Heart right ventricle (tissue), 16 donors: ENCODE results near the gene KIF4B. TPM values are rescaled to one million over a fixed set of nuclear protein-coding genes. Genes with fewer than 3 reads are reported as not detected.

Source experiments
- ATAC-seq, 8 donors: fragments of 200-7000 bp; cut with Tn5 transposase; one replicate each; pipeline ENCODE4 v1.9.1; 2020; ENCODE audit warnings: mild to moderate bottlenecking in 8 of 8, moderate library complexity in 8 of 8, moderate number of reproducible peaks in 1 of 8
- DNase-seq, 2 donors: peaks; one replicate each; pipeline ENCODE4 v3.0.0-alpha.2; 2020
- H3K27ac ChIP-seq, 10 donors: fragments of 200-600 bp; sonication (generic) in 2 of 10; one replicate each; pipeline versions ENCODE4 v1.5.0 to v1.8.0; 2020 to 2022; ENCODE audit warnings: mild to moderate bottlenecking in 3 of 10
- H3K27me3 ChIP-seq, 7 donors: fragments of 200-600 bp; one replicate each; pipeline ENCODE4 v1.8.0; 2021 to 2022; ENCODE audit warnings: mild to moderate bottlenecking in 2 of 7
- H3K36me3 ChIP-seq, 9 donors: fragments of 200-600 bp; sonication (generic) in 1 of 9; one replicate each; pipeline versions ENCODE4 v1.5.0 to v1.8.0; 2020 to 2022; ENCODE audit warnings: mild to moderate bottlenecking in 2 of 9
- H3K4me1 ChIP-seq, 9 donors: fragments of 200-600 bp; sonication (generic) in 1 of 9; one replicate each; pipeline versions ENCODE4 v1.5.0 to v1.8.0; 2020 to 2022; ENCODE audit warnings: mild to moderate bottlenecking in 4 of 9
- H3K4me3 ChIP-seq, 10 donors: fragments of 200-600 bp; sonication (generic) in 2 of 10; one replicate each; pipeline versions ENCODE4 v1.5.0 to v1.8.0; 2020 to 2022; ENCODE audit warnings: mild to moderate bottlenecking in 7 of 10, moderate library complexity in 2 of 10
- H3K9me3 ChIP-seq, 11 donors: fragments of 200-600 bp in 10 of 11; sonication (generic) in 2 of 11; one replicate each; pipeline versions ENCODE4 v1.5.0 to v1.8.0; 2013 to 2022; ENCODE audit warnings: mild to moderate bottlenecking in 2 of 11, control low read depth in 1 of 11, moderate library complexity in 1 of 11
- CTCF ChIP-seq, 9 donors: fragments of 200-600 bp; sonication (generic) in 2 of 9; IDR thresholded peaks; one replicate each; pipeline versions ENCODE4 v1.5.0 to v1.8.0; 2021 to 2022; ENCODE audit warnings: antibody characterized with exemption in 9 of 9, mild to moderate bottlenecking in 5 of 9, moderate library complexity in 1 of 9
- WGBS, 2 donors: extraction: QIAGEN DNeasy Blood & Tissue Kit; methylation state at CpG; one replicate each; pipeline ENCODE4 v1.1.7; 2013; ENCODE audit warnings: inconsistent platforms in 1 of 2; 5-methylcytosine and 5-hydroxymethylcytosine counted together
- intact Hi-C, 10 donors: fragments of 100-400 bp; cut with DNase I; formaldehyde crosslinking; loops; one replicate each; pipeline versions ENCODE4 v1.11.1 to v1.14.2; 2022
- polyA plus RNA-seq, 2 donors: library from polyadenylated mRNA; stranded (reverse); fragments of 200-250 nt; gene quantifications; one replicate each; pipeline ENCODE4 v1.2.3, GENCODE V29; 2013
- total RNA-seq, 10 donors: library from RNA; stranded (reverse); fragmentation: NEBNext Ultra II Directional in 3 of 10; extraction: Animal tissue kit (Norgen Biotek cat#: 25700) in 3 of 10; gene quantifications; one replicate each; pipeline versions ENCODE4 v1.2.1 to v1.2.4, GENCODE V29; 2021 to 2023
- donor health status: Arrhythmogenic right ventricular cardiomyopathy.
- donor health status: ischemic (EF 13 %, LVEDD 7.1; RV severe dilation, severe dysfunction).
- donor health status: healthy with polysubstance abuse.
- donor health status: DM: no; HTN: yes; CAD: no.
- donor health status: DM: no; HTN: no; CAD: no.
- donor health status: ischemic (EF 25% LVEDD 6.9; RV normal size, moderate dysfunction).
- donor health status: ischemic (EF 25% LVEDD 5.7; RV mildly dilated, moderate dysfunction).
- donor health status: healthy.
- donor health status: DM: yes; HTN: yes; CAD: no.
- donor health status: Ischemic cardiomyopathy.
- donor health status: ischemic (EF 35%, LVEDD 5.7; RV mildly dilated, moderate dysfunction).
- donor health status: nonischemic (EF 11% LVEDD 7.7; RV severe dilation, severe dysfunction).
- donor health status: DM: yes; HTN: yes; CAD: no.
- donor health status: PGD.
- donor health status: ischemic (EF 29% LVEDD 5.4; RV normal size, mild dysfunction).
- donor health status: nonischemic (EF 23%, LVEDD 6.1; RV moderate dilation, normal function).

Gene KIF4B
- total and polyA plus RNA-seq, 12 donors, result 0.05 to 0.11 (median 0.08) TPM; not detected in 8

DNA sequence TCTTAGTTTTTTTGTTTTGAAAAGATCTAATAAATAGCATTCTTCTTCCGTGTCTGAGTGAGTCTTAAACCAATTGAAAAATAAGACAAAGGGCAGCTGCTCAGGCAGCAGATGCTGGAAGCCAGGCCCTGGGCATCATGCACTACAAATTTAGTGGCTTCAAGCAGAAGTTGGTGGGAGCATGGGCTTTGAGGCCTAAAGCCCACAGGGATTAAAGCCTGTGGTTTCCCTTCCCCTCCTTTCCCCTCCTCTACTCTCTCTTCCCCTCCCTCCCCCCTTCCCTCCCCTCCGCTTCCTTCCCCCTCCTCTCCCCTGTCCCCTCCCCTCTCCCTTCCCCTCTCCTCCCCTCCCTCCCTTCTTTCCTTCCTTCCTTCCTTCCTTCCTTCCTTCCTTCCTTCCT lies 20.1 kb upstream of the KIF4B start:
- Histone ChIP-seq H3K36me3 (no peaks in the 10 kb centered on the region), H3K9me3 (peaks cover 0 to 4% (median 0%) of the 10 kb centered on the region in 11 donors), H3K27me3 (no peaks in the 10 kb centered on the region), H3K4me1 (no peaks in the 10 kb centered on the region), H3K27ac (no peak overlapping the region), H3K4me3 (no peak overlapping the region)
- intact Hi-C loops, result no loop called here
- DNase-seq (no peak), ATAC-seq (no peak)
- TF ChIP-seq CTCF (IDR thresholded peaks at IDR 0.05), result no peak
- 79 to 80% methylated on average over 2 of the region's 2 CpGs for WGBS, 2 donors

GRCh38 chr5:154995679-154996078 lies 17.9 kb upstream of the KIF4B start:
- Histone ChIP-seq H3K4me1 (no peaks in the 10 kb centered on the region), H3K27ac (no peak overlapping the region), H3K9me3 (peaks cover 0 to 6% (median 0%) of the 10 kb centered on the region in 11 donors), H3K27me3 (no peaks in the 10 kb centered on the region), H3K4me3 (no peak overlapping the region), H3K36me3 (no peaks in the 10 kb centered on the region)
- intact Hi-C loops, result no loop called here
- DNase-seq (no peak), ATAC-seq (no peak)
- WGBS, 2 donors, result 68 to 80% methylated on average over 4 of the region's 4 CpGs
- peak in 1 of 9 donors; percentile 18 for TF ChIP-seq CTCF (IDR thresholded peaks at IDR 0.05)

DNA sequence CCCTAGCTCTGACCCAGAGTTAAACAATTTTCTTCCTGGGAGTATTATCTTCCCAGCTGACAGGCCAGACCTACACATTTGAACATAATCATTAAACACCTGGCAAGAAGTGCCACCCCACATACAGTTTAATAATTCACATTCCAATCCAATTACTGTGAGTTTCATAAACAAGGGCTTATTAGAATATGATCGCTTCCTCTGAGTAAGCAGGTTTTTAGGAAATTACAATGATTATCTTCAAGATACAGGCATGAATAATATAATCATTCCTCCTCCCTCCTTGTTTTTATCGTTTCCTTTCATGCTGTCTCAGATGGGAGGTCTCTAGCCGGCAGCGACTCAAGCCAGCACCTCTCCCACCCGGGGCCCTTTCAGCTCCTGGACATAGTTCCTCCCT lies 15.8 kb upstream of the KIF4B start:
- no peak for TF ChIP-seq CTCF (IDR thresholded peaks at IDR 0.05)
- ATAC-seq (no peak), DNase-seq (no peak)
- Histone ChIP-seq H3K27ac (no peak overlapping the region), H3K27me3 (no peaks in the 10 kb centered on the region), H3K9me3 (peaks cover 0 to 6% (median 0%) of the 10 kb centered on the region in 11 donors), H3K36me3 (no peaks in the 10 kb centered on the region), H3K4me3 (no peak overlapping the region), H3K4me1 (no peaks in the 10 kb centered on the region)
- 36 to 57% methylated on average over 5 of the region's 5 CpGs for WGBS, 2 donors
- intact Hi-C loops, result no loop called here

DNA sequence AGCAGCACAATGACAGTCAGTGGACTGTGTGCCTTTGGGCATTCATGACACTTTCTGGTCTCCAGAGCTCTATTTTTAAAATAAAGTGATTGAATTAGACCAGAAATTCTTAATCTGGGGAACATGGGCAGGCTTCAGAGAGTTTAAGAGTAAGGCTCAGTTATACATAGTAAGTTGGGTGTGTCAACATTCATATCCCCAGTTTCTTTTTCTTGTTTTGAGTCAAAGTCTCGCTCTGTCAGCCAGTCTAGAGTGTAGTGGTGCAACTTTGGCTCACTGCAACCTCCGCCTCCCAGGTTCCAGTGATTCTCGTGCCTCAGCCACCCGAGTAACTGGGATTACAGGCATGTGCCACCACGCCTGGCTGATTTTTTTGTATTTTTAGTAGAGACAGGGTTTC lies 13.7 kb upstream of the KIF4B start:
- Histone ChIP-seq H3K27ac (no peak overlapping the region), H3K4me3 (no peak overlapping the region), H3K27me3 (no peaks in the 10 kb centered on the region), H3K4me1 (no peaks in the 10 kb centered on the region), H3K36me3 (no peaks in the 10 kb centered on the region), H3K9me3 (peaks cover 0 to 6% (median 0%) of the 10 kb centered on the region in 11 donors)
- no peak for TF ChIP-seq CTCF (IDR thresholded peaks at IDR 0.05)
- ATAC-seq (no peak), DNase-seq (no peak)
- intact Hi-C loops, result no loop called here
- WGBS, 2 donors, result 89 to 94% methylated on average over 5 of the region's 5 CpGs
